HT-29 (cell line): ENCODE results near the gene GLDC. TPM values are rescaled to one million over a fixed set of nuclear protein-coding genes. Genes with fewer than 3 reads are reported as not detected.

Experiments used
- DNase-seq: peaks from one replicate; pipeline ENCODE4 v3.0.0-alpha.2; 2015; ENCODE audit warnings: low spot score
- small RNA-seq: library from RNA; depleted of rRNA; stranded (forward); fragments of <200 nt; gene quantifications from one replicate; pipeline ENCODE3, GENCODE V24; 2014
- total RNA-seq: library from RNA; depleted of rRNA; stranded (reverse); fragments of >200 nt; shearing (Covaris generic); gene quantifications from 2 replicates; pipeline ENCODE4 v1.2.3, GENCODE V29; 2014; rRNA removed

Gene GLDC
- total RNA-seq, 1 experiment from 2014 or later: not detected

- no peak for DNase-seq
Measured at GRCh38 chr9:6506571-6506970, 139.0 kb downstream of the GLDC start.

GRCh38 chr9:6502399-6502798 lies 143.1 kb downstream of the GLDC start:
- DNase-seq: no peak

GRCh38 chr9:6501526-6502210 lies 143.9 kb downstream of the GLDC start:
- DNase-seq: no peak

- no peak for DNase-seq
Measured at GRCh38 chr9:6498982-6499381, 146.5 kb downstream of the GLDC start.

- peak; percentile 2 for DNase-seq
Measured at GRCh38 chr9:6495466-6495865, 150.1 kb downstream of the GLDC start.

- no peak for DNase-seq
Measured at GRCh38 chr9:6490863-6491262, 154.7 kb downstream of the GLDC start.

- DNase-seq: no peak
Measured at GRCh38 chr9:6489099-6489498, 156.4 kb downstream of the GLDC start.

- DNase-seq: no peak
Measured at GRCh38 chr9:6488395-6488794, 157.1 kb downstream of the GLDC start.

- DNase-seq: no peak
Measured at GRCh38 chr9:6484210-6484609, 161.3 kb downstream of the GLDC start.

Small RNA genes lying within 50 kb of the gene (small RNA-seq; reads per million reads assigned to genes)
- gene RN7SL123P: not detected
- gene RN7SL25P: not detected

Other genes starting within 250 kb of the GLDC start
- 27.8 and 31.2 TPM in 2 replicates for gene UHRF2, start 232.5 kb downstream of the GLDC start, total RNA-seq
- 18.7 and 22.4 TPM in 2 replicates for gene KDM4C, start 112.2 kb upstream of the GLDC start, total RNA-seq